SKM-1 (cell line): Measurements from ENCODE around the gene PLXDC2.

Source experiments
- DNase-seq: peaks from one replicate; lab custom pipeline; 2025; ENCODE audit not compliant: unreplicated experiment; lab: John Stamatoyannopoulos, UW

Gene PLXDC2

DNA sequence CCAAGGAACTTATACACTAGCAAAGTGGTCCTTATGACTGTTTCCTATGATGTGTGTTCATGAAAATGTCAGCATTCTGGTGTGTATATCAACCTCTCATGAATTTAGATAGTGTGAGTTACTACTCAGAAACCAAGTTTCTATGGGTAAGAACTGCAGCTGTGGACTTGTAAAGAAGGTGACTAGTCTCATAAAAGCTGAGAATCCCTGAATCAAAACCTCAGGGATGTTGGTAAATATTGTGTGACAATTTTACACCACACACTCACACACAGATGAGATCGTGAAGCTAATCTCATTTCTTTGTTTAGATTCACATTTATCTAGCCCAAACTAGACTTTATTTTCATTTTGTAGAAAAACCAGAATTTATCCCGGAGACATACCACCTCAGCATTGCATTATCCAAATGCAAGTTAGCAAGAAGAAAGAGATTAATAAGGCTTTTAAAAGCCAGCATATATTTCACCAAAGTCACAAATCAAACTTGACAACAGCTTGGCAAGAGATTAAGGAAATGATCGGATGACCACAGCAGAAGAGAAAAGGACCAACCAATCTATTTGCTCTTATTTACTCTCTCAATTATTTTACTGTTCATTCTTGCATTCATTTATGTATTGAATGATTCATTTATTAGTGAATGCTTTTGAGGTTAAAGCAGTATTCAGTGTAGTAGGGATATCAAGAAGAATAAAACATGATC, 92.9 kb downstream of the PLXDC2 start:
- no peak for DNase-seq

DNA sequence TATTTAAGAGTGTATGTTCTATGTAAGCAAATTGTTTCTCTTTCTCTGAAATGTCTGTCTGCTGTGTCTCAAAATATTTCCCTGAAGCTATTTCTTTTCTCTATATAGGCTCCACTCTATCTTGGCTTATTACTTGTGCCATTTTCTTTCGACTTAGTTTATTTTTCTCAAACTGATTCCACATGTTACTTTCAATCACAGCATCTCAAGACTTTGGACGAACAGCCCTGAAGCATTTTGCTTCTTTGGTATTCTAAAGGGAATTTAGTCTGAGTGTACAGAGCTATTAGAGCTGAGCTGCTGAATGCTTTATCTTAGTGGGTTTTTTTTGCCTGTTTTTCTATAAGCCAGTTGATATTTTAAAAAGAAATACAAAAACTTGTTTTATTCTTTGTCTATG, 95.7 kb downstream of the PLXDC2 start:
- DNase-seq, result no peak

- no peak for DNase-seq
Measured at GRCh38 chr10:19913987-19914386, 97.8 kb downstream of the PLXDC2 start.

DNA sequence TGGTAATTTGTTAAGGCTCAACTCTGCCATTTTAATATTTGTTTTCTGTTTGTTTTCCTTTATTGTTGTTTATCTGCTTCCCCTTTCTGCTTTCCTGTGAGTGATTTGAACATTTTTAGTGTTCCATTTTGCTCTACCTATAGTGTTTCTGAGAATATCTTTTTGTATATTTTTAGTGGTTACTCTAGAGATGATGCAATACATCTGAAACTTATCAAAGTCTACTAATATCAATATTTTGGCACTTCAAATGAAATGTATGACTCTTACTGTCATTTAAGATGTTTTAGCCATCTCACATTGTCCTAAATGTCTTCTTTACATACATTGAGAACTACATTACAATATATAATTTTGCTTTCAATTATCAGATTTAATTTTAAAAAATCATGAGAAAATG, 98.9 kb downstream of the PLXDC2 start:
- no peak for DNase-seq

GRCh38 chr10:19915816-19916215, 99.6 kb downstream of the PLXDC2 start:
- DNase-seq, result no peak

GRCh38 chr10:19917751-19918478, 101.7 kb downstream of the PLXDC2 start:
- DNase-seq, result no peak

DNA sequence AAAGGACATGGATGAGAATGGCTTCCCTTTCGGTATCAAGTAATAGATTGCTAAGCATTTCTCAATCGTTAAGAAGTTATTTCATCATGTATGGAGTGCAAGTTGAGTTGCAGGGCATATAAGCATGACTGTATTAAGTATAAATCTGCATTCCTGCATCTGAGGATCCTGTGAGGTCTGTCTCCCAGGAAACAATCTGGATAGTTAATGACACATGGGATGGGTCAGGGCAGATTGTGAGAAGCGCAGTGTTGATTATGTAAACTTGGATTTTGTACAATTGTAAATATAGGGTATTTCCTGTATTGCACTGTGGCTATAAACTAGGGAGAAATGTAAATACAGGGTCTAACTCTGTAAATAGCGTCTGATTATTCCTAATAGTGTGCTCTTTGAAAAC, 102.6 kb downstream of the PLXDC2 start:
- DNase-seq, result no peak

GRCh38 chr10:19919671-19920070, 103.4 kb downstream of the PLXDC2 start:
- DNase-seq, result no peak

- no peak for DNase-seq
Measured at GRCh38 chr10:19920075-19920726, 104.0 kb downstream of the PLXDC2 start.

DNA sequence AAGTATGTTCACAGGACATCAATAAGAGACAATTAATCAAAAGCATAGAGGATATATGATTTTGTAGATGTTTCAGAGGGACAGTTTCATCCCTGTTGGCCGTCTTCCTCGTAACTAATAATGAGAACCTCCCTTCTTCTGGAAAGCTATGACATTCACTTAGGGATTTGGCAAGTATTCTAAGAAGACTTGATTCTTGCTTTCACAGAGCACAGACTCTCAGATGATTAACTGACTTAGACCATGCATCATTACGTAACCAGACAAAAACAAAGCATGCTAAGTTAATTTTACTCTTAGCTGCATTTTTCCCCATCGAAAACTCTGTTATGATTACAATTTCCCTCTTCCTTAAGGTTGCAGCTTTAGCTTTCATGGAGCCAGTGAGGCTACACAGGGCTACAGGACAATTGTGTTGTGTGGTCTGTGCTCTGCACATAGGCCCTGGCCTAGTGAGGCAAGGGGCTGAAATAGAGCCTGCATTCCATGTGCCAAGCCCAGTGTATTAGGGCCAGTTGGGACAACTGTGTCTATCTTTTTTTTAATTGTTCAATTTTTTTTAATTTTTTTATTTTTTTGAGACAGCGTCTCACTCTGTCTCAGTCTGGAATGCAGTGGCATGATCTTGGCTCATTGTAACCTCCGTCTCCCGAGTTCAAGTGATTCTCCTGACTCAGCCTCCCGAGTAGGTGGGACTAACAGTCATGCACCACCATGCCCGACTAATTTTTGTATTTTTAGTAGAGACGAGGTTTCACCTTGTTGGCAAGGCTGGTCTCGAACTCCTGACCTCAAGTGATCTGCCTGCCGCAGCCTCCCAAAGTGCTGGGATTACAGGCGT, 105.3 kb downstream of the PLXDC2 start:
- no peak for DNase-seq

DNA sequence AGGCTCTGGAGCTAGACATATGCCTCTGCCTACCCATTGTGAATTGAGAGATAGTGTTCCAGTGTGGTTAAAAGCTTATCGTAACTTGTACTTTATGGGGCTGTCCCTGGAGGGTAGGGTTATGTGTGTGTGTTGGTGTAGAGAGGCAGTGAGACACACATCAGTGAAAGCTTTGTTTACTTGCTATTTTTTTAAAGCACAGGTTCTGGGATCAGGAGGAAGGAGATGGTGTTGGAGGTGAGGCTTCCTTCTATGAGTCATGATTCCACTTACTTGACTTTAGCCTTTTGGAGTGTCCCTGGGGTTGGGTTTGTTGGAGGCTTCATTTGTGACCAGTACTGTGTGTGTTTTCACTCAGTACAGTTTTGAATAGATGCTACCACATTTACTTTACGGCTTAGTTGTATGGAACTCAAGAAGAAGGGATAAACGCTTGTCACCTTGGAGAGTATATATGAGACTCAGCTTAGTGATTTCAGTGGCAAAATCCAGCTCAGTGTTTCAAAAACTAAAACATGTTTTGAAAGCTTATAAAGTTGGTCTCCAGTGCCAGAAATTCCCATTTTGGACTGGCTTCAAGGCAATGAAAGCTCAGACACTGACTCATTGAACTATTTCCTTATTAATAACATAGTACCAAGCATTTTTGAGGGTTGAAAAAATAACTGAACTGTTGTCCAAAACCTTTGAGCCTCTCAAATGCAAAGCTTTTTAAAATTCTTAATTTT, 106.2 kb downstream of the PLXDC2 start:
- DNase-seq, result no peak

GRCh38 chr10:19925064-19925463, 108.8 kb downstream of the PLXDC2 start:
- DNase-seq, result no peak

GRCh38 chr10:19928936-19929335, 112.7 kb downstream of the PLXDC2 start:
- no peak for DNase-seq

GRCh38 chr10:19929506-19930140, 113.4 kb downstream of the PLXDC2 start:
- no peak for DNase-seq

- DNase-seq, result no peak
Measured at GRCh38 chr10:19930936-19931893, 115.0 kb downstream of the PLXDC2 start.

- no peak for DNase-seq
Measured at GRCh38 chr10:19931894-19932590, 115.8 kb downstream of the PLXDC2 start.

DNA sequence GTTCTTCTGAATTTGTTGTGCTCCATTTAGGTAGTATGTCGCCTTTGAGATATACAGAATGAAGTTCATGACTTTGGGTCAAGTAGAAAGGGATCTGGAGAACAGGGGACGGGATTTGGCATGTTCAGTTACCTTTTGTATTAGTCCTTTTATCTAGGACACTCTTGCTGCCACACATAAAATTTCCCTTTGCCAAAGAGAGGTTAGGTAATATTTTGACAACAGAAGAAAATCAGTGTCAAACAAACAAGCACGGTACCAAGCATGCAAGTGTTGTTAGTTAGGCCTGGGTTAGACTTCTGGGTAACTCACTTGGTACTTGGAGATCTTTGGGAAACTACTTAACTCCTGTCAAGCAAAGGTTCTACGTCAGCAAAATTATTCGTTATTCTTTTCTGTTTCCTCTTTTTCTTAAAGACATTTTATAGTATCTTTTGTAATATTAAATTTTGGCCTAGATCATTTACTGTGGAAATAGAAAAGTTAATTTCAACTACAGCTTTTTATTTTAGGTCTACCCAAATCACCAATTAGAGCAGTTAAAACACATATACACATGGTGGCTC, 116.7 kb downstream of the PLXDC2 start:
- DNase-seq, result no peak

DNA sequence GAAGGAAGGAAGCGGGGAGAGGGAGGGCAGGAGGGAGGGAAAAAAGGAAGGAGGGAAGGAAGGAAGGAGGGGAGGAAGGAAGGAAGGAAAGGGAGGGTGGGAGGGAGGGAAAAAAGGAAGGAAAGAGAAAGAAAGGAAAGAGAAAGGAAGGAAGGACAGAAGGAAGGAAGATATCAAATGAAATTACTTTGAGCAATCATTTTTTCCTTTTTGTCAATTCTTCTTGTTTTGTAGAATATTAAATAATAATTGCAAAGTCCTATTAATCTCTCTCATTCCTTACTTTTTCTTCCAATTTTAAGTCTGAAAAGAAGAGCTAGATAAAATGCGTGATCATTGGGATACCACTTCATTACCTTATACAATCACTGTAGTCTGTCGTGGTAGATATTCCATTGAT, 117.5 kb downstream of the PLXDC2 start:
- no peak for DNase-seq
